Naive thymus-derived CD4-positive, alpha-beta T cell (primary cell): ENCODE measurements around the gene TLCD4. TPM values are rescaled to one million over a fixed set of nuclear protein-coding genes. Genes with fewer than 3 reads are reported as not detected.
A peak's percentile ranks its signal among the peaks of the same experiment; 100 is the strongest.

Source experiments
- ATAC-seq: fragments of 150-1000 bp; cut with Tn5 transposase; 2 replicates; pipeline ENCODE4 v1.10.0; 2021; ENCODE audit warnings: mild to moderate bottlenecking, moderate library complexity
- CTCF ChIA-PET: fragments of 350-600 bp; sonication (Branson Sonifier 250); formaldehyde crosslinking; loops from one replicate; lab custom pipeline; 2021; ENCODE audit warnings: antibody characterized with exemption; lab: Charles Lee
- POLR2A ChIA-PET: fragments of 350-600 bp; sonication (Branson Sonifier 250); formaldehyde crosslinking; loops from one replicate; lab custom pipeline; 2021; ENCODE audit warnings: antibody characterized with exemption, inconsistent platforms; lab: Charles Lee
- DNase-seq, 9 donors: peaks; one replicate each; pipeline versions ENCODE4 v3.0.0 to v3.0.0-alpha.2; 2020 to 2022; ENCODE audit warnings: mixed read lengths in 1 of 9
- H3K27ac ChIP-seq: one replicate; pipeline ENCODE4 v1.7.0; 2013; ENCODE audit warnings: mild to moderate bottlenecking, low read depth, low read length, moderate library complexity
- H3K27me3 ChIP-seq, 2 donors: one replicate each; pipeline ENCODE4 v1.7.0; 2013; ENCODE audit warnings: low read length in 2 of 2, mild to moderate bottlenecking in 2 of 2, moderate library complexity in 2 of 2; ENCODE audit not compliant: control insufficient read depth in 2 of 2, insufficient read depth in 2 of 2
- H3K36me3 ChIP-seq, 3 experiments: 1 replicate in 2 of 3; 2 replicates in 1 of 3; pipeline ENCODE4 v1.7.0; 2013; ENCODE audit warnings: low read length in 3 of 3, mild to moderate bottlenecking in 3 of 3, moderate library complexity in 1 of 3; ENCODE audit not compliant: insufficient read depth in 3 of 3, control insufficient read depth in 2 of 3
- H3K4me1 ChIP-seq, 2 donors: one replicate each; pipeline ENCODE4 v1.7.0; 2013; ENCODE audit warnings: low read length in 2 of 2, mild to moderate bottlenecking in 2 of 2, moderate library complexity in 1 of 2; ENCODE audit not compliant: control insufficient read depth in 2 of 2, insufficient read depth in 2 of 2
- H3K4me3 ChIP-seq: 2 replicates; pipeline ENCODE4 v1.7.0; 2013; ENCODE audit warnings: mild to moderate bottlenecking, low read length
- H3K9me3 ChIP-seq, 3 experiments: 1 replicate in 2 of 3; 2 replicates in 1 of 3; pipeline ENCODE4 v1.7.0; 2013; ENCODE audit warnings: low read length in 3 of 3; ENCODE audit not compliant: control insufficient read depth in 2 of 3
- H3K27ac Mint-ChIP-seq, 9 donors: one replicate each; pipeline ENCODE4 v1.8.0; 2020 to 2022; ENCODE audit warnings: mixed read lengths in 9 of 9, mild to moderate bottlenecking in 8 of 9, moderate library complexity in 5 of 9, inconsistent platforms in 2 of 9
- H3K27me3 Mint-ChIP-seq, 5 donors: one replicate each; pipeline ENCODE4 v1.8.0; 2021 to 2022; ENCODE audit warnings: mixed read lengths in 5 of 5, mild to moderate bottlenecking in 1 of 5
- H3K36me3 Mint-ChIP-seq, 5 donors: one replicate each; pipeline ENCODE4 v1.8.0; 2020 to 2022; ENCODE audit warnings: mixed read lengths in 5 of 5, mild to moderate bottlenecking in 3 of 5, inconsistent platforms in 1 of 5
- H3K4me1 Mint-ChIP-seq, 7 donors: one replicate each; pipeline ENCODE4 v1.8.0; 2020 to 2022; ENCODE audit warnings: mixed read lengths in 7 of 7, mild to moderate bottlenecking in 3 of 7, inconsistent platforms in 1 of 7
- H3K4me3 Mint-ChIP-seq, 10 donors: one replicate each; pipeline ENCODE4 v1.8.0; 2020 to 2022; ENCODE audit warnings: mild to moderate bottlenecking in 10 of 10, mixed read lengths in 10 of 10, moderate library complexity in 6 of 10, inconsistent platforms in 2 of 10
- H3K9me3 Mint-ChIP-seq, 11 donors: one replicate each; pipeline ENCODE4 v1.8.0; 2020 to 2022; ENCODE audit warnings: mixed read lengths in 11 of 11, mild to moderate bottlenecking in 4 of 11, inconsistent platforms in 1 of 11, moderate library complexity in 1 of 11
- intact Hi-C, 2 donors: fragments of 100-400 bp; cut with micrococcal nuclease; formaldehyde crosslinking; loops; one replicate each; pipeline ENCODE4 v1.15.1; 2023
- polyA plus RNA-seq, 2 donors: library from polyadenylated mRNA; unstranded; fragments of 300-500 nt; fragmentation: Illumina TruSeq; gene quantifications; one replicate each; pipeline ENCODE4 v1.2.3, GENCODE V29; 2021
- total RNA-seq, 6 experiments: library from RNA in 5 of 6; stranded (reverse) in 5 of 6; gene quantifications; 1 replicate in 5 of 6; 2 replicates in 1 of 6; pipeline ENCODE4 v1.2.3 and lab custom pipeline; 2021 to 2026

TLCD4 gene
- total and polyA plus RNA-seq, 7 experiments from 2014 or later, result not detected

DNA sequence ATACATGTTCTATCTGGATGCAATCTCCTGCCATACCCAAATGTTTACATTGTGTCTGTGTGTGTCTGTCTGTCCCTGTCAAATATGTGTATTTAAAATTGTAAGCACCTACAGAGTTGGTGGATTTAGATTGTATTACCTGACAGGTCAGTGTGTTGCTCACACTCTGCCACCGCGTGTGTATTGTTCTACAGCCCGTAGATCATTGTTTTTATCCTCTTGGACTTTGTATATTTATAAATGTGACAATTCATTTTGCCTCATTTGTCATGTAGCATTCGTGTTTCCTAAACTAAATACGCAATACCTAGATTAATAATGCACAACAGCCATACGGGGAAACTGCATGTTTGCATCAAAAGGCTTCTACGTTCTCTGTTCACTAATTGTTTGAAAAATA is 45.0 kb upstream of the TLCD4 start:
- ATAC-seq, result no peak
- Histone ChIP-seq H3K4me3 (peak overlapping the region; percentile 96), H3K27me3 (no peaks in the 10 kb centered on the region), H3K27ac (peak overlapping the region; percentile 85), H3K4me1 (peaks cover 8 to 12% of the 10 kb centered on the region in 2 donors), H3K9me3 (no peaks in the 10 kb centered on the region), H3K36me3 (no peaks in the 10 kb centered on the region)
- peak overlapping the region; percentile 88 to 100 (median 98) for H3K4me3 Mint-ChIP-seq
- peaks cover 0 to 6% (median 0%) of the 10 kb centered on the region in 5 donors for H3K27me3 Mint-ChIP-seq
- H3K4me1 Mint-ChIP-seq, result peaks cover 10 to 26% (median 18%) of the 10 kb centered on the region in 7 donors
- intact Hi-C loops, result loop anchor here (1.0 to 10.0 kb wide), 16 partner anchors 29 to 1892 kb away; partner anchors contain the start of genes ABCD3 (in 2 of the 2), PTBP2 (in 2 of the 2), RWDD3 (in 2 of the 2) and CCDC18 (in 1 of the 2)
- CTCF ChIA-PET, result interaction anchor here (1.4 kb wide), 1 partner anchor 162 kb away, joined by 8 read pairs; the partner anchor contains the start of gene RWDD3
- peak overlapping the region; percentile 95 to 100 (median 97) for H3K27ac Mint-ChIP-seq
- peaks cover 0 to 4% (median 0%) of the 10 kb centered on the region in 11 donors for H3K9me3 Mint-ChIP-seq
- POLR2A ChIA-PET, result interaction anchor here (0.8 to 2.9 kb wide), 5 partner anchors 9 to 655 kb away, joined by 3 to 14 read pairs (median 5); partner anchors contain the start of gene RWDD3
- H3K36me3 Mint-ChIP-seq, result peaks cover 0 to 10% (median 6%) of the 10 kb centered on the region in 5 donors
- no peak for DNase-seq

DNA sequence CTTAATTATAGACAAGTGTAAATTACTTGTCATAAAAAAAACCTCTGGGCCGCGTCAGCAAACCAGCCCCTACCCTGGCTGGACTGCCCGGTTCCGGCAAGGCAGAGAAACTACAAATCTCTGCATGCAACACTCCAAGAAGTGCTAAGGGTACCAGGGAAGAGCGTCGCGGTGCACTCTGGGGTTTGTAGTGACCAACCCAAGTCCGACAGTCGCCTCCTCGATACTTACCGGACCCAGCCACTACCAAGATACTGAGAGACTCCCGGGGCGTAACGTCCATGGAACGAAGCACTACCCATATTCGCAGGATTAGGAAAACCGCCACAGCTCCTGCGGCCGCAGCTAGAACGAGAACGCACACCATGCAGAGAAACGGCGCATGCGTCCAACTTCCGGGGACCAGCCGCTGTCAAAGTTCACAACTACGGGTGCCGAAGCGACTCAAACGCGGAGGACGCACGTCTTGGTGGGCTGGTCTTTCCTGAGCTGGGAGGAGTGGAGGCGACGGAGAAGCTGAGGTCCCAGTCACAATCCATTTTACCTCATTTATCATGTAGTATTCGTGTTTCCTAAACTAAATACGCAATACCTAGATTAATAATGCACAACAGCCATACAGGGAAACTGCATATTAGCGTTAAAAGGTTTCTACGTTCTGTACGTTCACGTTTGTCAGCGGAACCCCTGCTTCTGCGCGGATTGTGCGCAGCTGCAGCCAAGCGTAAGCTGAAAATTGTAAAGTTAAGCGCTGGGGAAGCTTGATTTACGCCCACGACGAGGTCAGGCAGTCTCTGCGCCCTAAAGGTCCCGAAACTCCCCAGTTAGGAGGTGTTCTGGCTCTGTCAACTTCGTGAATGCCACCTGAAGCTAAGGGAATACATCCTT is 44.4 kb upstream of the TLCD4 start, which contains the start of gene ALG14:
Gene ALG14, minus strand, starts transcription at position 420 of the 888 bp plus-strand sequence. Its CDS starts 53 bp downstream, at position 367.
- Mint-ChIP-seq H3K27me3 (peaks cover 0 to 6% (median 0%) of the 10 kb centered on the region in 5 donors), H3K4me1 (peaks cover 10 to 26% (median 18%) of the 10 kb centered on the region in 7 donors), H3K4me3 (peak within 1 kb of the TSS; percentile 88 to 100 (median 98)), H3K36me3 (peaks cover 0 to 10% (median 2%) of the 10 kb centered on the region in 5 donors), H3K9me3 (peaks cover 0 to 4% (median 0%) of the 10 kb centered on the region in 11 donors), H3K27ac (peak within 1 kb of the TSS; percentile 95 to 100 (median 97))
- Histone ChIP-seq H3K4me1 (peaks cover 8 to 12% of the 10 kb centered on the region in 2 donors), H3K27me3 (no peaks in the 10 kb centered on the region), H3K27ac (peak within 1 kb of the TSS; percentile 85), H3K36me3 (no peaks in the 10 kb centered on the region), H3K9me3 (no peaks in the 10 kb centered on the region), H3K4me3 (peak within 1 kb of the TSS; percentile 96)
- DNase-seq (peak; percentile 81 to 96 (median 95)), ATAC-seq (peak; percentile 96)
- intact Hi-C loops, result loop anchor here (1.0 to 10.0 kb wide), 17 partner anchors 12 to 1892 kb away; partner anchors contain the start of genes ABCD3 (in 2 of the 2), PTBP2 (in 2 of the 2), RWDD3 (in 2 of the 2) and CCDC18 (in 1 of the 2)
- ChIA-PET POLR2A (interaction anchor here (0.8 to 2.9 kb wide), 10 partner anchors 9 to 1227 kb away, joined by 3 to 14 read pairs (median 4); partner anchors contain the start of genes GCLM and RWDD3), CTCF (interaction anchor here (0.6 to 1.8 kb wide), 5 partner anchors 9 to 222 kb away, joined by 3 to 8 read pairs (median 5); partner anchors contain the start of gene RWDD3)

DNA sequence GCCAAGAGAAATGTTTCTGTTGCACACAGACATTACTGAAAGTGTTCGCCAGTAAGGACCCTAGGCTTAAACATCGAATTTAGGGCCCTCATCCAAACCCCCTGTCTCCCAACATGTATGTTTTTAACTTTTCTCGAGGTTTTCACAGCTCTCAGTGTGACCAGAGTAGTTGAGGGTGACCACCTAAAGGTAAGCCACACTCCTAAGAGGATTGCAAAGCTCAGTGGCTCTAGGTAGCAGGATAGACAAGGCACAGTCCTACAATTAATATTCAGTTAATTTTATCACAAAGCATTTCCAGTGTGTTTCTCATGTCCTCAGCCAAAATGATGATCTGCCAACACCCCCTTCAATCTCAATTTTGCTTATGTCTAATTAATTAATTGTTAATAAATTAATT is 43.7 kb upstream of the TLCD4 start:
- ChIA-PET POLR2A (interaction anchor here (0.8 to 2.9 kb wide), 9 partner anchors 8 to 1227 kb away, joined by 3 to 14 read pairs (median 5); partner anchors contain the start of genes GCLM and RWDD3), CTCF (interaction anchor here (0.6 to 1.8 kb wide), 5 partner anchors 9 to 223 kb away, joined by 3 to 8 read pairs (median 5); partner anchors contain the start of gene RWDD3)
- H3K4me3 ChIP-seq, result peak overlapping the region; percentile 96
- H3K4me3 Mint-ChIP-seq, result peak overlapping the region; percentile 88 to 100 (median 98)
- peak overlapping the region; percentile 95 to 100 (median 97) for H3K27ac Mint-ChIP-seq
- peaks cover 0 to 6% (median 0%) of the 10 kb centered on the region in 5 donors for H3K27me3 Mint-ChIP-seq
- H3K36me3 ChIP-seq, result no peaks in the 10 kb centered on the region
- H3K4me1 Mint-ChIP-seq, result peaks cover 10 to 26% (median 18%) of the 10 kb centered on the region in 7 donors
- DNase-seq (no peak), ATAC-seq (no peak)
- H3K9me3 ChIP-seq, result no peaks in the 10 kb centered on the region
- H3K36me3 Mint-ChIP-seq, result peaks cover 0 to 10% (median 2%) of the 10 kb centered on the region in 5 donors
- H3K27ac ChIP-seq, result peak overlapping the region; percentile 85
- H3K4me1 ChIP-seq, result peaks cover 8 to 12% of the 10 kb centered on the region in 2 donors
- H3K27me3 ChIP-seq, result no peaks in the 10 kb centered on the region
- intact Hi-C loops, result loop anchor here (1.0 to 10.0 kb wide), 8 partner anchors 11 to 1729 kb away; partner anchors contain the start of genes PTBP2 (in 2 of the 2), DNTTIP2 (in 1 of the 2), DR1 (in 1 of the 2) and TLCD4 (in 1 of the 2)
- H3K9me3 Mint-ChIP-seq, result peaks cover 0 to 4% (median 0%) of the 10 kb centered on the region in 11 donors

DNA sequence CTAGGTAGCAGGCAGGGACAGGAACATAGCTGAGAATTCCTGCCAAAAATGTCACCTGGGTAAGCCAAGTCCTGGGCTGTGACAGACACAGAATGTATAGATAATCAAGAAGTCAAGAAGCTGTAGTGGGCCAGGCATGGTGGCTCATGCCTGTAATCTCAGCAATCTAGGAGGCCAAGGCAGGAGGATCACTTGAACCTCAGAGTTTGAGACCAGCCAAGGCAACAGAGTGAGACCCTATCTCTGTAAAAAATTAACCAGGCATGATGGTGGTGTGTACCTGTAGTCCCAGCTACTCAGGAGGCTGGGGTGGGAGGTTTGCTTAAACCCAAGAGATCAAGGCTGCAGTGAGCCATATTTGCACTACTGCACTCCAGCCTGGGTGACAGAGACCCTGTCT is 41.1 kb upstream of the TLCD4 start:
- Mint-ChIP-seq H3K27me3 (peaks cover 0 to 6% (median 0%) of the 10 kb centered on the region in 5 donors), H3K4me1 (peaks cover 9 to 24% (median 17%) of the 10 kb centered on the region in 7 donors), H3K27ac (no peak overlapping the region), H3K4me3 (no peak overlapping the region), H3K36me3 (peaks cover 0 to 4% (median 2%) of the 10 kb centered on the region in 5 donors), H3K9me3 (peaks cover 0 to 4% (median 0%) of the 10 kb centered on the region in 11 donors)
- no peak for DNase-seq
- Histone ChIP-seq H3K9me3 (no peaks in the 10 kb centered on the region), H3K27ac (no peak overlapping the region), H3K27me3 (no peaks in the 10 kb centered on the region), H3K4me3 (no peak overlapping the region), H3K4me1 (peaks cover 8 to 12% of the 10 kb centered on the region in 2 donors), H3K36me3 (no peaks in the 10 kb centered on the region)
- ChIA-PET CTCF (interaction anchor here (1.0 kb wide), 1 partner anchor 158 kb away, joined by 4 read pairs; the partner anchor contains the start of gene RWDD3), POLR2A (interaction anchor here (0.6 to 1.1 kb wide), 3 partner anchors 9 to 666 kb away, joined by 3 to 4 read pairs (median 3); no protein-coding TSS in a partner anchor)
- intact Hi-C loops, result loop anchor here in 1 of 2 donors (10.0 kb wide), 2 partner anchors 1201 to 1731 kb away; partner anchors contain the start of genes DNTTIP2 and DR1
- no peak for ATAC-seq

DNA sequence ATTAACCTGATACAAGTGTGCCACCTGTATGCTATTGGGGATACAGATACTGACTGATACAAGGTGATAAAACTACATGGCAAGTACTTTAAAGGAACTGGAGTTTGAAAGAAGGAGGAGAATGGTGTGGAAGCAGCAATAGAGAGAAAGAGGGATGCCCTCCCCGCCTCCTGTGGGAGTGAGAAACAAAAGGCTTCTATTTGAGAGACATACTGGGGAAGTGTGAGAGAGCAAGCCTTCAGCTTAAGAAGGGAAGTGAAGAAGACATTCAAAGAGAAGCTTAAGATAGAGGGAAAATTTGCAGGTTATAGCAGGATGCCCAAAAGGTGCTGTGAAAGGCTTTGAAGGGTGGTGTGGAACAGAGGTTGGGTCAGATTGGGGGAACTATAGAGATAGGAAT is 36.7 kb upstream of the TLCD4 start:
- H3K4me1 ChIP-seq, result no peaks in the 10 kb centered on the region
- H3K4me3 ChIP-seq, result no peak overlapping the region
- no peaks in the 10 kb centered on the region for H3K9me3 ChIP-seq
- no peaks in the 10 kb centered on the region for H3K36me3 ChIP-seq
- Mint-ChIP-seq H3K27me3 (peaks cover 0 to 18% (median 14%) of the 10 kb centered on the region in 5 donors), H3K36me3 (no peaks in the 10 kb centered on the region), H3K4me3 (no peak overlapping the region), H3K9me3 (no peaks in the 10 kb centered on the region), H3K27ac (no peak overlapping the region), H3K4me1 (peaks cover 0 to 4% (median 0%) of the 10 kb centered on the region in 7 donors)
- no peaks in the 10 kb centered on the region for H3K27me3 ChIP-seq
- POLR2A ChIA-PET, result interaction anchor here (1.7 kb wide), 1 partner anchor 8 kb away, joined by 5 read pairs; the partner anchor contains the start of gene ALG14
- DNase-seq, result no peak
- no peak overlapping the region for H3K27ac ChIP-seq
- CTCF ChIA-PET, result interaction anchor here (1.1 kb wide), 1 partner anchor 19 kb away, joined by 3 read pairs; no protein-coding TSS in a partner anchor
- intact Hi-C loops, result no loop called here
- no peak for ATAC-seq
